Hepatocyte (in vitro differentiated cells): ENCODE results near the gene HOTAIR.

Experiments
- CTCF ChIP-seq: fragments of 200-600 bp; sonication (generic); IDR thresholded peaks from 2 replicates; pipeline ENCODE4 v1.5.1; 2016; ENCODE audit warnings: antibody characterized with exemption, mild to moderate bottlenecking; ENCODE audit not compliant: poor library complexity
- EZH2 ChIP-seq: fragments of 200-600 bp; sonication (generic); IDR thresholded peaks from 2 replicates; pipeline ENCODE4 v1.6.1; 2016; ENCODE audit warnings: antibody characterized with exemption, mild to moderate bottlenecking, borderline replicate concordance
- EZH2phosphoT487 ChIP-seq: fragments of 200-600 bp; sonication (generic); IDR thresholded peaks from one replicate; pipeline ENCODE4 v1.6.1; 2018; ENCODE audit warnings: antibody characterized with exemption, mild to moderate bottlenecking, low read depth, moderate library complexity; ENCODE audit not compliant: unreplicated experiment, severe bottlenecking

DNA sequence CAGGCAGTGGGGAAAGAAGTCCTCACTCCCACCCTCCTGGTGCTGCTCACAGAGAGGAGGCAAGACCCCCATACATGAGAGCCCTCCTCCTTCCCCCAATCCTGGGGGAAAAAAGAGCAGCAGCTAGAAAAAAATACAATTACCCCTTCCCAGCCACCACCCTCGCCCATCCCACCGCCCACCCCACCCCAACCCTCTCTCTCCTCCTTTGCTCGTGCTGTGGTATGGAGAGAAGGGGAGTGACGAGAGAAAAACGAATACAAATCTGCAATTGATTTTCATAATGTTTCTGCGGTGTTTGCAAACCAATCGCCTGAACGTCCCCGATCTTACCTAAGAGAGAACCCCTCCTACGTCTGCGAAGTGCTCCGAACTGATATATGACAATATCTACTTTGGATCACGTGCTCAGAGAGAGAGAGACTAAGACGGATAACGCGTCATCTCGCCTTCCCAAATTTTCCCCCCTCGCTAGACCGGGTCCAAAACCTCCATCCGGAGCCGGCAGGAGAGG, 2.0 kb downstream of the HOTAIR start, which contains the start of gene HOXC11:
- TF ChIP-seq CTCF (no peak), EZH2 (no peak), EZH2phosphoT487 (no peak)
